Lower leg skin (tissue), 4 donors: ENCODE results near the gene DMKN. TPM values are rescaled to one million over a fixed set of nuclear protein-coding genes. Genes with fewer than 3 reads are reported as not detected.

Experiments used
- DNase-seq, 2 donors: peaks; one replicate each; pipeline ENCODE4 v3.0.0-alpha.2; 2019; ENCODE audit warnings: low spot score in 2 of 2
- H3K4me3 ChIP-seq: fragments of 200-600 bp; sonication (generic); 2 replicates; pipeline ENCODE4 v1.5.1; 2017; ENCODE audit warnings: mild to moderate bottlenecking, low read depth; ENCODE audit not compliant: poor library complexity, severe bottlenecking
- POLR2A ChIP-seq, 2 donors: fragments of 450-650 bp; IDR thresholded peaks; one replicate each; pipeline ENCODE4 v1.6.1; 2016 to 2017; ENCODE audit warnings: antibody characterized with exemption in 2 of 2, mild to moderate bottlenecking in 1 of 2, moderate library complexity in 1 of 2
- WGBS, 2 donors: methylation state at CpG; one replicate each; pipeline ENCODE4 v1.1.5; 2018; 5-methylcytosine and 5-hydroxymethylcytosine counted together
- intact Hi-C: fragments of 100-400 bp; cut with DNase I; formaldehyde crosslinking; loops from one replicate; pipeline ENCODE4 v1.15.0; 2023; ENCODE audit warnings: low total_unique reads
- total RNA-seq, 4 donors: library from RNA; depleted of rRNA; stranded (reverse); fragments of >200 nt; gene quantifications; one replicate each; pipeline ENCODE4 v1.1.0, GENCODE V29; 2016
- TF ChIP-seq, protein P1 (sequence below), 3 donors: fragments of 450-650 bp; IDR thresholded peaks; one replicate each; pipeline ENCODE4 v1.5.1; 2016; ENCODE audit warnings: antibody characterized with exemption in 3 of 3, mild to moderate bottlenecking in 3 of 3, moderate library complexity in 2 of 3

DMKN gene
- total RNA-seq, 4 donors from 2014 or later, result 5,221 to 8,616 (median 5,967) TPM

DNA sequence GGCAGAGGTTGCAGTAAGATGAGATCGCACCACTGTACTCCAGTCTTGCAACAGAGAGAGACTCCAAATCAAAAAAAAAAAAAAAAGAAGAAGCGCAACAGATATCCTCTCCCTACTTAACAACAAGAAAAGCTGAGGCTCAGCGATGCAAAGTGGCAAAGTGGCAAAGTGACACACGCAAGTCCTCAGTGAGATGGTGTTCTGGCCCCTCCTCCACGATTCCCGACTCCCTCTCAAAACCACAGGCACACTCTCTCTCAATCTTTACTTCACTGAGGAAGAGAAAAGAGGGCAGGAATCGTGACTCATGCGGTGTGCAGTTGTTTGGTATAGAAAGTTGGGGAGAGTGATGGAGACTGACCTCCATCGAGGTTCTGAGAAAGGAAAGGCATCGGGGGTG lies 52.8 kb downstream of the DMKN start:
- WGBS, 2 donors, result 83 to 90% methylated on average over 10 of the region's 10 CpGs
- TF ChIP-seq, protein P1, sequence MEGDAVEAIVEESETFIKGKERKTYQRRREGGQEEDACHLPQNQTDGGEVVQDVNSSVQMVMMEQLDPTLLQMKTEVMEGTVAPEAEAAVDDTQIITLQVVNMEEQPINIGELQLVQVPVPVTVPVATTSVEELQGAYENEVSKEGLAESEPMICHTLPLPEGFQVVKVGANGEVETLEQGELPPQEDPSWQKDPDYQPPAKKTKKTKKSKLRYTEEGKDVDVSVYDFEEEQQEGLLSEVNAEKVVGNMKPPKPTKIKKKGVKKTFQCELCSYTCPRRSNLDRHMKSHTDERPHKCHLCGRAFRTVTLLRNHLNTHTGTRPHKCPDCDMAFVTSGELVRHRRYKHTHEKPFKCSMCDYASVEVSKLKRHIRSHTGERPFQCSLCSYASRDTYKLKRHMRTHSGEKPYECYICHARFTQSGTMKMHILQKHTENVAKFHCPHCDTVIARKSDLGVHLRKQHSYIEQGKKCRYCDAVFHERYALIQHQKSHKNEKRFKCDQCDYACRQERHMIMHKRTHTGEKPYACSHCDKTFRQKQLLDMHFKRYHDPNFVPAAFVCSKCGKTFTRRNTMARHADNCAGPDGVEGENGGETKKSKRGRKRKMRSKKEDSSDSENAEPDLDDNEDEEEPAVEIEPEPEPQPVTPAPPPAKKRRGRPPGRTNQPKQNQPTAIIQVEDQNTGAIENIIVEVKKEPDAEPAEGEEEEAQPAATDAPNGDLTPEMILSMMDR (IDR thresholded peaks at IDR 0.05), result no peak
- TF ChIP-seq POLR2A (IDR thresholded peaks at IDR 0.05), result no peak
- intact Hi-C loops, result no loop called here
- no peak overlapping the region for H3K4me3 ChIP-seq
- no peak for DNase-seq

GRCh38 chr19:35459414-35460082 lies 53.9 kb downstream of the DMKN start:
- DNase-seq, result peak in 1 of 2 donors; percentile 28
- WGBS, 2 donors, result 63 to 66% methylated on average over 14 of the region's 14 CpGs
- TF ChIP-seq POLR2A (IDR thresholded peaks at IDR 0.05), result no peak
- TF ChIP-seq, protein P1 (IDR thresholded peaks at IDR 0.05), result no peak
- no peak overlapping the region for H3K4me3 ChIP-seq
- intact Hi-C loops, result no loop called here

GRCh38 chr19:35458731-35459391 lies 54.6 kb downstream of the DMKN start:
- WGBS, 2 donors, result 61 to 62% methylated on average over 10 of the region's 10 CpGs
- no peak overlapping the region for H3K4me3 ChIP-seq
- DNase-seq, result no peak
- no peak for TF ChIP-seq POLR2A (IDR thresholded peaks at IDR 0.05)
- TF ChIP-seq, protein P1 (IDR thresholded peaks at IDR 0.05), result no peak
- intact Hi-C loops, result no loop called here

DNA sequence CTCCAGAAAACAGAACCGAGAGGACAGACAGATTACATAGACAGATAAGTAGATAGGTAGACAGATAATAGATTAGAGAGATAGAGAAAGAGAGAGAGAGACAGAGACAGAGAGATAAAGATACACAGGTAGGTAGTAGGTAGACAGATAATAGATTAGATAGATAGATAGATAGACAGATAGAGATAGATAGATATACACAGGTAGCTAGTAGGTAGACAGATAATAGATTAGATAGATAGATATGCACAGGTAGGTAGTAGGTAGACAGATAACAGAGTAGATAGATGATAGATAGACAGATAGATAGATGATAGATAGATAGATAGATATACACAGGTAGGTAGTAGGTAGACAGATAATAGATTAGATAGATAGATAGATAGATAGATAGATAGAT lies 55.3 kb downstream of the DMKN start:
- no peak for TF ChIP-seq POLR2A (IDR thresholded peaks at IDR 0.05)
- TF ChIP-seq, protein P1 (IDR thresholded peaks at IDR 0.05), result no peak
- intact Hi-C loops, result no loop called here
- 29 to 64% methylated on average over 1 of the region's 1 CpG for WGBS, 2 donors
- H3K4me3 ChIP-seq, result no peak overlapping the region
- no peak for DNase-seq

DNA sequence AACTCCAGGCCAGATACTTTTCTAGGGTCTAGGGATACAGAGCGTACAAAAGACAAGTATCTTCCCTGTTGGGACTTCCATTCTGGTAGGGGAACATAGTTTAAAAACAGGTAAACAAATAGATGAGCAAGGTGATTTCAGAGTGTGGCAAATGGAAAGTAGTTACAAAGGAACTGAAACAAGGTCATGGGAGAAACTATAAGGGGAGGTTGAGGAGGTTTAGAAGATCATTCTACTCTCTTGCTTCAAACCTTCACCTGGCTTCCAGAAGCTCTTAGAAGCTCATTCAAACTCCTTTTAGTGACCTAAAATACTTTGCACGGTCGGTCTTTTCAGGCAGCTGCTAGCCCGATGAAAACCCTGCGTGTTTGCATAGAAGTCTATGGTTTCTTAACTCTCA lies 56.3 kb downstream of the DMKN start:
- H3K4me3 ChIP-seq, result no peak overlapping the region
- no peak for TF ChIP-seq POLR2A (IDR thresholded peaks at IDR 0.05)
- TF ChIP-seq, protein P1 (IDR thresholded peaks at IDR 0.05), result no peak
- intact Hi-C loops, result no loop called here
- WGBS, 2 donors, result 93 to 96% methylated on average over 5 of the region's 5 CpGs
- DNase-seq, result no peak
